ENCODE data around the gene NDUFB5. TPM values are rescaled to one million over a fixed set of nuclear protein-coding genes. Genes with fewer than 3 reads are reported as not detected.

NDUFB5 gene
- total RNA-seq (10 to 100 TPM; 33.3 to 37.3 TPM), total RNA-seq (13.0 to 19.4 reads per million in 2 donors)

DNA sequence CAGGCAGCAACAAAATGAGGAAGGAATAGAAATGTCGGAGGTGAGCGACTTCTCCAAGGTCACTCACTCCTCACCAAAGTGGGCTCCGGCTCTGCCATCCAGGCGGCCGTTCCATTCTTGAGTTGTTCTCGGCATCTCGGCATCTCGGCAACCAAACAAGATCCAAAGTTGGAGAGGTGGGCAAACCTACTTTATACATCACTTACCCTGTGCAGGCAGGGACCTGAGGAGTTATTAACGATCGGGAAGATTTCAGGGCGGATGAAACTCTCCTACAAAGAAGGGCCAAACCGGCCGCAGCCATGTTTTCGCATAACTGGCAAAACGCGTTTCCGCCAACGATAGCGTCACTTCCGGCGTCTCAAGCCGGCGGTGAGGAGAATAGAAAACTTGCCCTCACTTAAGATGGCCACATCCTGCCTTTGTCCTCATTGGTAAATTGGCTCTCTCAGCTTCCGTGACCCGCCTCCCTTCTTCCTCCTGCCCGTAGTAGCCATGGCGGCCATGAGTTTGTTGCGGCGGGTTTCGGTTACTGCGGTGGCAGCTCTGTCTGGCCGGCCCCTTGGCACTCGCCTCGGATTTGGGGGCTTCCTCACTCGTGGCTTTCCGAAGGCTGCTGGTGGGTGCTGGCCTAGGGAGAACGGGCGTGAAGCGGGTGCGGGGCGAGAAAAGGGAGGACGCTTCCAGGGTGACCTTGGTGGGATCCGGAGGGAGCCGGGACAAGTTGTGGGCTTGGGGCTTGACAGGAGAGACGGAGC lies at the start of gene NDUFB5, which contains the start of gene MRPL47:
NDUFB5 (plus strand) TSS at position 474 of the 758 bp plus-strand sequence; CDS start at position 496, 22 bp downstream.
MRPL47 (minus strand) TSS at position 318 of the 758 bp plus-strand sequence; CDS start at position 304, 14 bp downstream.
- H3K4me1 Mint-ChIP-seq, result peaks cover 31% of the 10 kb centered on the region

GRCh38 chr3:179558742-179559364 lies 45.7 kb upstream of the NDUFB5 start:
- H3K36me3 Mint-ChIP-seq (ENCODE audit: low read depth), result no peaks in the 10 kb centered on the region
- peaks cover 6% of the 10 kb centered on the region for H3K27me3 Mint-ChIP-seq
- no peak overlapping the region for H3K4me3 Mint-ChIP-seq
- peaks cover 11% of the 10 kb centered on the region for H3K4me1 Mint-ChIP-seq
- no peak for ATAC-seq
- DNase-seq, result peak in 1 of 3 donors; percentile 25
- H3K27ac Mint-ChIP-seq, result no peak overlapping the region
- H3K9me3 ChIP-seq (ENCODE audit: control insufficient read depth, low read length, poor library complexity, severe bottlenecking), result no peaks in the 10 kb centered on the region

More for the DNA sequence above, at the start of gene NDUFB5, which contains the start of gene MRPL47:
- peak; percentile 99 for ATAC-seq
- H3K36me3 Mint-ChIP-seq (ENCODE audit: low read depth), result peaks cover 8% of the 10 kb centered on the region
- peak; percentile 74 to 89 (median 83) for DNase-seq
- H3K9me3 ChIP-seq (ENCODE audit: control insufficient read depth, low read length, poor library complexity, severe bottlenecking), result no peaks in the 10 kb centered on the region
- no peaks in the 10 kb centered on the region for H3K27me3 Mint-ChIP-seq
- H3K27ac Mint-ChIP-seq, result peak within 1 kb of the TSS; percentile 100
- peak within 1 kb of the TSS; percentile 100 for H3K4me3 Mint-ChIP-seq

GRCh38 chr3:179560791-179561190 lies 43.8 kb upstream of the NDUFB5 start:
- H3K27ac Mint-ChIP-seq, result no peak overlapping the region
- DNase-seq (no peak), ATAC-seq (no peak)
- H3K36me3 Mint-ChIP-seq (ENCODE audit: low read depth), result no peaks in the 10 kb centered on the region
- H3K9me3 ChIP-seq (ENCODE audit: control insufficient read depth, low read length, poor library complexity, severe bottlenecking), result no peaks in the 10 kb centered on the region
- no peak overlapping the region for H3K4me3 Mint-ChIP-seq
- peaks cover 23% of the 10 kb centered on the region for H3K4me1 Mint-ChIP-seq
- H3K27me3 Mint-ChIP-seq, result peaks cover 6% of the 10 kb centered on the region

GRCh38 chr3:179562591-179563270 lies 41.9 kb upstream of the NDUFB5 start, which contains the start of gene ACTL6A:
TSS of gene ACTL6A (plus strand) at chr3:179562926. CDS start at chr3:179563093, 167 bp downstream.
- Mint-ChIP-seq H3K27ac (peak within 1 kb of the TSS; percentile 89), H3K4me3 (peak within 1 kb of the TSS; percentile 98), H3K4me1 (peaks cover 26% of the 10 kb centered on the region), H3K27me3 (no peaks in the 10 kb centered on the region), H3K36me3 (ENCODE audit: low read depth) (no peaks in the 10 kb centered on the region)
- DNase-seq, result peak; percentile 92 to 99 (median 95)
- no peaks in the 10 kb centered on the region for H3K9me3 ChIP-seq (ENCODE audit: control insufficient read depth, low read length, poor library complexity, severe bottlenecking)
- peak; percentile 94 for ATAC-seq

GRCh38 chr3:179563271-179563783 lies 41.3 kb upstream of the NDUFB5 start:
- peak; percentile 48 to 58 (median 55) for DNase-seq
- no peaks in the 10 kb centered on the region for H3K9me3 ChIP-seq (ENCODE audit: control insufficient read depth, low read length, poor library complexity, severe bottlenecking)
- H3K36me3 Mint-ChIP-seq (ENCODE audit: low read depth), result no peaks in the 10 kb centered on the region
- peak; percentile 59 for ATAC-seq
- no peaks in the 10 kb centered on the region for H3K27me3 Mint-ChIP-seq
- peak overlapping the region; percentile 89 for H3K27ac Mint-ChIP-seq
- peaks cover 27% of the 10 kb centered on the region for H3K4me1 Mint-ChIP-seq
- H3K4me3 Mint-ChIP-seq, result peak overlapping the region; percentile 98

GRCh38 chr3:179565496-179565895 lies 39.1 kb upstream of the NDUFB5 start:
- peak; percentile 22 for ATAC-seq
- peaks cover 33% of the 10 kb centered on the region for H3K4me1 Mint-ChIP-seq
- DNase-seq, result no peak
- H3K27me3 Mint-ChIP-seq, result no peaks in the 10 kb centered on the region
- peak overlapping the region; percentile 96 for H3K27ac Mint-ChIP-seq
- H3K4me3 Mint-ChIP-seq, result peak overlapping the region; percentile 79
- H3K36me3 Mint-ChIP-seq (ENCODE audit: low read depth), result peaks cover 2% of the 10 kb centered on the region
- no peaks in the 10 kb centered on the region for H3K9me3 ChIP-seq (ENCODE audit: control insufficient read depth, low read length, poor library complexity, severe bottlenecking)

- Mint-ChIP-seq H3K36me3 (ENCODE audit: low read depth) (peaks cover 8% of the 10 kb centered on the region), H3K27ac (no peak overlapping the region), H3K27me3 (no peaks in the 10 kb centered on the region), H3K4me1 (peaks cover 7% of the 10 kb centered on the region), H3K4me3 (no peak overlapping the region)
- DNase-seq, result no peak
- no peak for ATAC-seq
- H3K9me3 ChIP-seq (ENCODE audit: control insufficient read depth, low read length, poor library complexity, severe bottlenecking), result peaks cover 2% of the 10 kb centered on the region
These were observed 23.6 kb upstream of the NDUFB5 start for GRCh38 chr3:179580992-179581391.

DNA sequence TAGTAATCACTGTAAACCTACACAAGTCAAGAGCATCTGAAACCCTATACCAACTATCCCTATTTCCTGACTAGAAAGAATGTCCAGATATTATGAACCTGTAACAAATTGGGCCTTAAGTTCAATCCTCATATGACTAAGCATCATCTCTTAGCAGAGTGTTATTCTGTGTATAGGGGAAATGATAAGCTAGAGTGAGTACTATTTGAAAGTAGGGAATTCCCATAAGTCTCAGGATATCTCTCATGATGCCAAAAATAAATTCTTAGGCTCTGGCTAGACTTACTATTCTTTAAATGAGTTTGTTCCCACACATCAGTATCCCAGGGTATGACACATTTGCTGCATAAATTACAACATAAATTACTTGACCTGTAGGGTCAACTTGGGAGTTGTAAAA lies 15.5 kb upstream of the NDUFB5 start:
- no peak for DNase-seq
- Mint-ChIP-seq H3K4me1 (peaks cover 4% of the 10 kb centered on the region), H3K27ac (no peak overlapping the region), H3K36me3 (ENCODE audit: low read depth) (peaks cover 11% of the 10 kb centered on the region), H3K4me3 (no peak overlapping the region), H3K27me3 (no peaks in the 10 kb centered on the region)
- ATAC-seq, result no peak
- H3K9me3 ChIP-seq (ENCODE audit: control insufficient read depth, low read length, poor library complexity, severe bottlenecking), result no peaks in the 10 kb centered on the region

DNA sequence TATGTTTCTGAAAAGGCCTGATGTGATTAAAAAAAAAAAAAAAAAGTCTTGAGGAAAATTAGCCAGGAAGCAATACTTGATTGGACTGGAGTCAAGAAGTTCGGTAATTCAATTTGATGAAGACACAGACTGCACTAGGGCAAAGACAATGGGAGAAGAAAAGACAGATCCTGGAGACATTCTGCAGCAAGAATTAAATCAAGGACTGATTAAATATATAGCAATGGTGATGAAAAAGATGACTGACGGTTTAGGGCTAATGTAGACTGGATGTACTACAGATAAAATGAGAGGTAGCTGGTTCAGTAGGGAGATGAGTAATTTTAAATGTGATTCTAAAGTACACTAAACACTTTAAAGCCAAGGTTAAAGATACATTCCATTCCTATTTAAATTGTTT lies 13.9 kb upstream of the NDUFB5 start:
- H3K9me3 ChIP-seq (ENCODE audit: control insufficient read depth, low read length, poor library complexity, severe bottlenecking), result no peaks in the 10 kb centered on the region
- ATAC-seq, result no peak
- Mint-ChIP-seq H3K4me1 (peaks cover 1% of the 10 kb centered on the region), H3K4me3 (no peak overlapping the region), H3K27ac (peak overlapping the region; percentile 75), H3K27me3 (no peaks in the 10 kb centered on the region), H3K36me3 (ENCODE audit: low read depth) (peaks cover 8% of the 10 kb centered on the region)
- DNase-seq, result no peak

DNA sequence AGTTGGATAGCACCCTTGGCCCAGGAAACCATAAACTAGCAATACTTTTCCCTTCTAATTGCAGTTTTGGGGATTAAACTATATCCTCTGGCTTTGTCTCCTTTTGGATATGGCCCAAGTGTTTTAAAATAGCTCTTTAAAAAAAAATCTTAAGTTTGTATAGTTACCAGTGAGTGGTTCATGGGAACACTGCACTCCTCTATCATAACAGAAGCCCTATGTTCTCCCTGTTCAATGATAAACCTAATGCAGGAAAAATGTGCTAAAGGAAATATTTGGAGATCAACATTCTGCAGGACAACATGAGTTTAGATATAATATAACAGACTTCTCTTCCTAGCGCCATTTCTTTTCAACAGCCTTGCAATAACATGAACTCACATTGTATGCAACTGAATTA lies 13.3 kb upstream of the NDUFB5 start:
- no peaks in the 10 kb centered on the region for H3K27me3 Mint-ChIP-seq
- H3K4me3 Mint-ChIP-seq, result no peak overlapping the region
- no peak for ATAC-seq
- peaks cover 7% of the 10 kb centered on the region for H3K36me3 Mint-ChIP-seq (ENCODE audit: low read depth)
- no peaks in the 10 kb centered on the region for H3K9me3 ChIP-seq (ENCODE audit: control insufficient read depth, low read length, poor library complexity, severe bottlenecking)
- H3K27ac Mint-ChIP-seq, result no peak overlapping the region
- no peaks in the 10 kb centered on the region for H3K4me1 Mint-ChIP-seq
- DNase-seq, result no peak

DNA sequence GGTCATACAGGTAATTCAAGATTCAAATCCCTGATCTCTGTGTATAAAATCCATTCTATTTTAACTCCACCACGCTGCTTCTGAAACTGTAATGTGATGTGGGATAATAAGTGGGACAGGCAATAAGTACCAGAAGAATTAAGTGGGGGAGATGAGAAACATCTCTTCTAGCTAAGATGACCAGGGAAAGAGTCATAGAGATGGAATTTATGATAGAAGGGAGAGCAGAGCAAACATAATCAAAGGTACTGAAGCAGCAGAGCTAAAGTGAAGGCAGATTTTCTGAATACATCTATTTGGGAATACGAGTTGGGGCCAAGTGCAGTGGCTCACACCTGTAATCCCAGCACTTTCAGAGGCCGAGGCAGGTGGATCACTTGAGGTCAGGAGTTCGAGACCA lies 5.1 kb upstream of the NDUFB5 start:
- H3K27ac Mint-ChIP-seq, result no peak overlapping the region
- H3K4me1 Mint-ChIP-seq, result peaks cover 8% of the 10 kb centered on the region
- H3K4me3 Mint-ChIP-seq, result no peak overlapping the region
- DNase-seq, result no peak
- H3K27me3 Mint-ChIP-seq, result no peaks in the 10 kb centered on the region
- H3K36me3 Mint-ChIP-seq (ENCODE audit: low read depth), result peaks cover 4% of the 10 kb centered on the region
- no peak for ATAC-seq
- no peaks in the 10 kb centered on the region for H3K9me3 ChIP-seq (ENCODE audit: control insufficient read depth, low read length, poor library complexity, severe bottlenecking)

DNA sequence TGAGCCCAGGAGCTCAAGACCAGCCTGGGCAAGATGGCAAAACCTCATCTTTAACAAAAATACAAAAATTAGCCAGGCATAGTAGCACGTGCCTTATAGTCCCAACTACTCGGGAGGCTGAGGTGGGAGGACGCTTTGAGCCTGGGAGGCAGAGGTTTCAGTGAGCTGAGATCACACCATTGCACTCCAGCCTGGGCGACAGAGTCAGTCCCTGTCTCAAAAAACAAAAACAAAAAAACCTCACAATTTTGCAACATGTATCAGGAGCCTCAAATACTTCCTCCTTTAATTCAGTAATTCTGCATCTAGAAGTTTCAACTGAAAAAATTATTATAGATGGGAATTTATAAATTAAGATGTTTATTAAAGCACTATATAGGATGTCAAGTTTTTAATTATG lies 1.3 kb upstream of the NDUFB5 start:
- no peak overlapping the region for H3K27ac Mint-ChIP-seq
- H3K4me1 Mint-ChIP-seq, result peaks cover 25% of the 10 kb centered on the region
- no peaks in the 10 kb centered on the region for H3K27me3 Mint-ChIP-seq
- no peak for ATAC-seq
- H3K36me3 Mint-ChIP-seq (ENCODE audit: low read depth), result peaks cover 10% of the 10 kb centered on the region
- DNase-seq, result no peak
- H3K4me3 Mint-ChIP-seq, result no peak overlapping the region
- no peaks in the 10 kb centered on the region for H3K9me3 ChIP-seq (ENCODE audit: control insufficient read depth, low read length, poor library complexity, severe bottlenecking)

DNA sequence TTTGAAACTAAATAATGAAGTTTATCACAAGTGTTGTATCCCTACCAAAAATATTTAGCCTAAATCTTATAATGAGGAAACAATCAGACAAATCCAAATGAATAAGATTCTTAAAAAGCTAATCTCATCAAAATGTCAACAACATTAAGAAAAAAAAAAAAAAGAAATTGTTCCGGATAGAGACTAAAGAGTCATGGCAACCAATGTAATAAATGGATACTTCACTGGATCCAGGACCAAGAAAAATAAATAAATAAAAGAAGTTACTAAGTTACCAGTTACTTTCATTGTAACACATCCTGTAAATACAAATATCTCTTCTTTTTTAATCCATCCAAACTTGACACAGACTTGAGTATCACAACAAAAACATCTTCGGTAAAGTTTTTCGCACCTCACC lies 763 bp upstream of the NDUFB5 start:
- no peaks in the 10 kb centered on the region for H3K9me3 ChIP-seq (ENCODE audit: control insufficient read depth, low read length, poor library complexity, severe bottlenecking)
- H3K4me3 Mint-ChIP-seq, result peak overlapping the region; percentile 100
- ATAC-seq, result no peak
- DNase-seq, result no peak
- peaks cover 27% of the 10 kb centered on the region for H3K4me1 Mint-ChIP-seq
- peaks cover 10% of the 10 kb centered on the region for H3K36me3 Mint-ChIP-seq (ENCODE audit: low read depth)
- no peaks in the 10 kb centered on the region for H3K27me3 Mint-ChIP-seq
- peak overlapping the region; percentile 100 for H3K27ac Mint-ChIP-seq
